ENCODE results near the gene TMEM145.

The TMEM145 gene

DNA sequence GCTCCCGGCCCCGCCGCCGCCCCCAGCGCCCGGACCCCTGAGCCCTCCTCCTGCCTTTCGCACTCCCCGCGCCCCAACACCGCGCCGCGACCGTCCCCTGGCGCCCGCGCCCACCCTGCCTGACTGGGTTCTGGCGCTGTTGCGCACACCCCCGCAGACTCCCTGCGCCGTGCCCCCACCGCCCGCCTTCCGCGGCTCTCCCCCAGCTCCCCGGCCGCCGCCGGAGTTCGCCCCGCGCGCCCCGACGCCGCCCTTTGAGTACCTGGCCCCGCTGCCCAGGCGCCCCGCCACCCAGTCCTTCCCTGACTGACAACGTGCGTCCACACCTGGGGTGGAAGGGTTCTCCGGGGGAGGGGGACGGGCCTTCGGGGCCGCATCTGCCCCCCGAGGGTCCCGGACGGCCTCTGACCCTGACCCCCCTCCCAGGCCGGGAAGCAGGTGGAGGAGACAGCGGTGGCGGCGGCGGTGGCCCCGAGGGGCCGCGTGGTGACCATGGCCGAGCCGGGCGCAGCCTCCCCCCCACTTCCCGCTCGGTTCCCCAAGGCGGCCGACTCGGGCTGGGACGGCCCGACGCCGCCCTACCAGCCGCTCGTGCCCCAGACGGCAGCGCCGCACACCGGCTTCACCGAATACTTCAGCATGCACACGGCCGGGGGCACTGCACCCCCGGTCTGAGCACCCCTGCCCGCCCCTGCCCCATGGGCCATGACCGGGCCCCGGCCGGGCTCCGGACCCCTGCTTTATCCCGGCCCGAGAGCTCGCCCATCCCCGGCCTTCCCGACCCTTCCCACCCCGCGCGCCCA, 10.9 kb downstream of the TMEM145 start:
- no peak for DNase-seq (ENCODE audit: low read depth)
- TF ChIP-seq, protein P1, sequence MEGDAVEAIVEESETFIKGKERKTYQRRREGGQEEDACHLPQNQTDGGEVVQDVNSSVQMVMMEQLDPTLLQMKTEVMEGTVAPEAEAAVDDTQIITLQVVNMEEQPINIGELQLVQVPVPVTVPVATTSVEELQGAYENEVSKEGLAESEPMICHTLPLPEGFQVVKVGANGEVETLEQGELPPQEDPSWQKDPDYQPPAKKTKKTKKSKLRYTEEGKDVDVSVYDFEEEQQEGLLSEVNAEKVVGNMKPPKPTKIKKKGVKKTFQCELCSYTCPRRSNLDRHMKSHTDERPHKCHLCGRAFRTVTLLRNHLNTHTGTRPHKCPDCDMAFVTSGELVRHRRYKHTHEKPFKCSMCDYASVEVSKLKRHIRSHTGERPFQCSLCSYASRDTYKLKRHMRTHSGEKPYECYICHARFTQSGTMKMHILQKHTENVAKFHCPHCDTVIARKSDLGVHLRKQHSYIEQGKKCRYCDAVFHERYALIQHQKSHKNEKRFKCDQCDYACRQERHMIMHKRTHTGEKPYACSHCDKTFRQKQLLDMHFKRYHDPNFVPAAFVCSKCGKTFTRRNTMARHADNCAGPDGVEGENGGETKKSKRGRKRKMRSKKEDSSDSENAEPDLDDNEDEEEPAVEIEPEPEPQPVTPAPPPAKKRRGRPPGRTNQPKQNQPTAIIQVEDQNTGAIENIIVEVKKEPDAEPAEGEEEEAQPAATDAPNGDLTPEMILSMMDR (conservative IDR thresholded peaks at IDR 0.05; ENCODE audit: control insufficient read depth, insufficient read depth, low read depth, low read length) = no peak
- H3K4me3 ChIP-seq (ENCODE audit: control insufficient read depth, low read depth, low read length) = no peak overlapping the region

DNA sequence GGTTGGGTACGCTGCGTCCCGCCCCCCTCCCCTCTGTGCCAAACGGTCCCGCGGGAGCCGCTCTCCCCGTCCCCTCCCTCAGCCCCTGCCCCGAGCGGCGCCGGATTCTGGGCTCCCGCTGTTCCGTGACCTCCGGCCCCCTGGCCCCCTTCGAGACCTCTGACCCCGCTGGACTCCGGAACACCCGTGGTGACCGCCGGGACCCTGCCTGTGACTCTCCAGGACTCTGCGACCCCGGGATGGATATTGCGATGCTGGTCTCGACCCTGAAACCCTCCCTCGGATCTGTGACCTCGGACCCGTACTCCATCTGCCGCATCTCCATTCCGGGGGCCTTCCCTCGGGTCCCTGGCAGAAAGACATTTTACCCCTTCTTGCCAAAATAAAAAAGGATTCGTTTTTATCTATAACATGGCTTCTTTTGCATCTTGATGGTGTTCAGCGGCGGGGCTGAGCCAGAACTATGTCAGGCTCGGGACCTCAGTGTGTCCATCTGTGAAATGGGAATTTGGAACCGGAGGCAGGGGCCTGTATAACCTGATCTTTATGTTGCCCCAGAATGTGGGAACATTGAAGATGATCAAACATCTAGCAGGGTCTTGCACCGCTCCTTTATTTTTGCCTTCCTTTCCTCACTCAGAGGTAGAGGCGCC, 11.7 kb downstream of the TMEM145 start:
- peak overlapping the region; percentile 27 for H3K4me3 ChIP-seq (ENCODE audit: control insufficient read depth, low read depth, low read length)
- TF ChIP-seq, protein P1 (conservative IDR thresholded peaks at IDR 0.05; ENCODE audit: control insufficient read depth, insufficient read depth, low read depth, low read length) = peak; percentile 95
- DNase-seq (ENCODE audit: low read depth) = no peak

DNA sequence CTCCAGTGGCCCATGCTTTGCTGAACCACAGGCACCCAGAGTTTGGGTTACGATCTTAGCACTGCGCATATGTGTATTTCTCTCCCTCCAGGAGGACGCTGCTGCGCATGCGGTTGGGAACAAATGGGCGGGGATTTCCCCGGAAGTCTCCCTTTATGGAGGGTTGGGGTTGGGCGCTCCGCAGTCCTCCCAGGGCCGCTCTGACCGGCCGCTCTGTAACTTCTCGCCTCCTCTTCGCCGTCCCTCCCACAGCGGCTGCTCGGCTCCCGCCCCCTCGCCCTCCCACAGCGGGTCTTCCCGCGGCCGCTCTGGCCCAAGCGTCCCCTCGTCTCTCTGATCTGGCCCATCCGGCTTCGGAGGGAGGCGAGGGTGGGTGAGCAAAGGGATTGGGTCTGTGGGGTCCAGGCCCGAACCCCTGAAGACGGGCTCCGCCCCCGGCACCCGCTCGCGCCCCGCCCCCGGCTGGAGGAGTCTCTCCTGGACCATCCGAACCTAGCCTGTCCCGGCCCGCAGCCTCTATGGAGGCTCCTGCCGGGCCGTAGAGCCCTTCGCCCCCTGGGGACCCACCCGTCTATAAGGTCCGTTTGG, 12.3 kb downstream of the TMEM145 start, which contains the start of gene MEGF8:
Gene MEGF8, plus strand, starts transcription at position 328 of the 588 bp plus-strand sequence. CDS start 609 bp downstream, outside the sequence.
- peak within 1 kb of the TSS; percentile 87 for H3K4me3 ChIP-seq (ENCODE audit: control insufficient read depth, low read depth, low read length)
- TF ChIP-seq, protein P1 (conservative IDR thresholded peaks at IDR 0.05; ENCODE audit: control insufficient read depth, insufficient read depth, low read depth, low read length) = no peak
- DNase-seq (ENCODE audit: low read depth) = peak; percentile 98

DNA sequence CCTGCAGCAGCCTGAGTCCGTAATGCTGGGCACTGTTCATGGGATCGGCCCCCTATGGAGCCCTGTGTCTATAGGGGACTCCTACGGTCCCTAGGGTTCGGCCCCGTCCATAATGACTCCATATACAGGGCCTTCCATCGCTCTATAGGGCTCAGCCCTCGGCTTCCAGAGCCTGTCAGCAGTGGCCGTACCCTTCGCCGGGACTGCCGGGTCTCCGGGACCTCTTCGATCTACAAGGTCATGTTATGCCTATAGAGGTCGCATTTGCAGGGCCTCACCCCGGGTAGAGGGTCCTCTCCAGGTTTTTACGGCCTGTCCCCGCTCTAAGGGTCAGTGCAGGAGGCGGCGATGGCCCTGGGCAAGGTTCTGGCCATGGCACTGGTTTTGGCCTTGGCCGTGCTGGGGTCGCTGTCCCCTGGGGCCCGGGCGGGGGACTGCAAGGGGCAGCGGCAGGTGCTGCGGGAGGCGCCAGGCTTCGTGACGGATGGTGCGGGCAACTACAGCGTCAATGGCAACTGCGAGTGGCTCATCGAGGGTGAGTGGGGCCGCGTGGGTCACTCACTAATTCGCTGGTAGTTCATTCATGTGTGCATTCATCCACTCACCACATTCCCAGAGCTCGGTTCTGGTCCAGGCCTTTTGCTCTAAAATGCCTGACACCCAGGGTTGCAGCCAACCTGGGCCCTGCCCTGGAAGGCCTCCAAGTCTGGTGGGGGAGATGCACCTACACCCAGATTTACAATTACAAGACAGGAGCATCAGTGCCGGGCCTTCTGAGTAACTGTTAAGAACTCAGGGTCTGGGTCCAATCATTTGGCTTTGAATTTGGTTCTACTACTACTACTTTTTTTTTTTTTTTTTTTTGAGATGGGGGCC, 13.0 kb downstream of the TMEM145 start:
- DNase-seq (ENCODE audit: low read depth) = no peak
- H3K4me3 ChIP-seq (ENCODE audit: control insufficient read depth, low read depth, low read length) = peak overlapping the region; percentile 87
- TF ChIP-seq, protein P1 (conservative IDR thresholded peaks at IDR 0.05; ENCODE audit: control insufficient read depth, insufficient read depth, low read depth, low read length) = no peak

DNA sequence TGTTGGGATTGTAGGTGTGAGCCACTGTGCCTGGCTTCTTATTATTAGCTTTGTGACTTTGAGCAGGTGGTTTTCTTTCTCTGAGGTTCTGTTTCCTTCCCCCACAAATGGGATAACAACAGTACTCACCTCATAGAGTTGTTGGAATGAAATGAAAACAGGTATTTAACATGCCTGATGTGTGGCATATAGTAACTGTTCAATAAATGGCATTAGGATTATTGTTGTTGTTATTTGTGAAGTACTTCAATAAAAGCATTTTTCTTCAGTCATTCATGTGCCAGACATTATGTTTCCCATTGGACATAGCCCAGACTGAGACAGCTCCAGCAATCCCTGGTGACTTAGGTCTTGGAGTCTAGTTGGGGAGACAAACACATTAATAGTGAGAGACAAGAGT, 13.9 kb downstream of the TMEM145 start:
- TF ChIP-seq, protein P1 (conservative IDR thresholded peaks at IDR 0.05; ENCODE audit: control insufficient read depth, insufficient read depth, low read depth, low read length) = no peak
- no peak for DNase-seq (ENCODE audit: low read depth)
- H3K4me3 ChIP-seq (ENCODE audit: control insufficient read depth, low read depth, low read length) = no peak overlapping the region

DNA sequence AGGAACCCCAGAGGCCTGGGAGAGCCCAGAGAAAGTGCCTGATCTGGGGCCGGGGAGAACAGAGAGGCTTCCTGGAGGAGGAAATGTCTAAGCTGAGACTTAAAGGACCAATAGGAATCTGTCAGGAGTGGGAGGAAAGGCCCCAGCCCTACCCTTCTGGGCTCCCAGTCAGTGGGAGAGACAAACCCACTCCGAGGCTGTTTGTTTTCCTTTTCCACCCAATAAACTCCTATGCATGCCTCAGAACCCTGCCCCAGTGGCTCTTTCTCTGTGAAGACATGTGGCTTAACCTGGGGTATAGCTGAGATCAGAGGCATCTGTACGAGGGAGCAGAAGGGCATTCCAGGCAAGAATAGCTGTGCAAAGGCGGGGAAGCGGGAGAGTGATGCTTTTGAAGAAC, 14.3 kb downstream of the TMEM145 start:
- DNase-seq (ENCODE audit: low read depth) = no peak
- H3K4me3 ChIP-seq (ENCODE audit: control insufficient read depth, low read depth, low read length) = no peak overlapping the region
- TF ChIP-seq, protein P1 (conservative IDR thresholded peaks at IDR 0.05; ENCODE audit: control insufficient read depth, insufficient read depth, low read depth, low read length) = no peak

Measured in fibroblast of mammary gland (primary cell).